Natural killer cell treated with Interleukin-12 subunit alpha and Interleukin-12 subunit beta and Interleukin-15 and Interleukin-18, amount 100 ng/mL, for 72 hours (primary cell): ENCODE measurements around the gene SLC22A23. TPM values are rescaled to one million over a fixed set of nuclear protein-coding genes. Genes with fewer than 3 reads are reported as not detected.

Experiments
- ATAC-seq, 2 donors: fragments of 150-1000 bp; cut with Tn5 transposase in 1 of 2; sonication (Bioruptor Pico), chemical (Tn5 transposase) in 1 of 2; 2 replicates each; pipeline ENCODE4 v1.10.0; 2021
- DNase-seq: peaks from one replicate; pipeline ENCODE4 v3.0.0; 2022; ENCODE audit warnings: low spot score
- H3K27ac Mint-ChIP-seq, 2 donors: 1 replicate in 1 of 2; 2 replicates in 1 of 2; pipeline ENCODE4 v1.8.0; 2022; ENCODE audit warnings: mixed read lengths in 2 of 2, mild to moderate bottlenecking in 1 of 2, moderate library complexity in 1 of 2
- H3K27me3 Mint-ChIP-seq, 2 donors: 1 replicate in 1 of 2; 2 replicates in 1 of 2; pipeline ENCODE4 v1.8.0; 2022; ENCODE audit warnings: mixed read lengths in 2 of 2
- H3K36me3 Mint-ChIP-seq: one replicate; pipeline ENCODE4 v1.8.0; 2022; ENCODE audit warnings: mixed read lengths
- H3K4me1 Mint-ChIP-seq, 2 donors: 1 replicate in 1 of 2; 2 replicates in 1 of 2; pipeline ENCODE4 v1.8.0; 2022; ENCODE audit warnings: low read depth in 2 of 2, mixed read lengths in 2 of 2, mild to moderate bottlenecking in 1 of 2
- H3K4me3 Mint-ChIP-seq: one replicate; pipeline ENCODE4 v1.8.0; 2022; ENCODE audit warnings: mixed read lengths
- H3K9me3 Mint-ChIP-seq: 2 replicates; pipeline ENCODE4 v1.8.0; 2022; ENCODE audit warnings: mixed read lengths
- total RNA-seq, 2 donors: library from RNA; stranded (reverse); gene quantifications; one replicate each; pipeline ENCODE4 v1.2.3, GENCODE V29; 2022

The SLC22A23 gene
- total RNA-seq, 2 donors from 2014 or later, result 0.11 to 0.14 TPM

- ATAC-seq (no peak), DNase-seq (peak; percentile 56)
- Mint-ChIP-seq H3K27me3 (no peaks in the 10 kb centered on the region), H3K9me3 (no peaks in the 10 kb centered on the region), H3K4me3 (no peak overlapping the region), H3K4me1 (peaks cover 0 to 3% of the 10 kb centered on the region in 2 donors), H3K36me3 (no peaks in the 10 kb centered on the region), H3K27ac (no peak overlapping the region)
These were observed 173.0 kb downstream of the SLC22A23 start for GRCh38 chr6:3283641-3284435.

GRCh38 chr6:3283241-3283640 is 173.6 kb downstream of the SLC22A23 start:
- no peaks in the 10 kb centered on the region for H3K27me3 Mint-ChIP-seq
- no peaks in the 10 kb centered on the region for H3K36me3 Mint-ChIP-seq
- no peak overlapping the region for H3K4me3 Mint-ChIP-seq
- no peak overlapping the region for H3K27ac Mint-ChIP-seq
- ATAC-seq, result no peak
- peaks cover 0 to 3% of the 10 kb centered on the region in 2 donors for H3K4me1 Mint-ChIP-seq
- no peaks in the 10 kb centered on the region for H3K9me3 Mint-ChIP-seq
- DNase-seq, result no peak

- ATAC-seq, result no peak
- Mint-ChIP-seq H3K9me3 (no peaks in the 10 kb centered on the region), H3K27me3 (no peaks in the 10 kb centered on the region), H3K4me3 (no peak overlapping the region), H3K4me1 (peaks cover 0 to 3% of the 10 kb centered on the region in 2 donors), H3K36me3 (no peaks in the 10 kb centered on the region), H3K27ac (no peak overlapping the region)
- peak; percentile 39 for DNase-seq
These were observed 174.2 kb downstream of the SLC22A23 start for GRCh38 chr6:3282476-3283236.

GRCh38 chr6:3281631-3282475 is 175.0 kb downstream of the SLC22A23 start:
- Mint-ChIP-seq H3K27ac (no peak overlapping the region), H3K9me3 (no peaks in the 10 kb centered on the region), H3K4me1 (peaks cover 0 to 3% of the 10 kb centered on the region in 2 donors), H3K4me3 (no peak overlapping the region), H3K36me3 (no peaks in the 10 kb centered on the region), H3K27me3 (no peaks in the 10 kb centered on the region)
- ATAC-seq (no peak), DNase-seq (peak; percentile 31)

- ATAC-seq, result no peak
- Mint-ChIP-seq H3K9me3 (no peaks in the 10 kb centered on the region), H3K4me3 (no peak overlapping the region), H3K27me3 (no peaks in the 10 kb centered on the region), H3K27ac (no peak overlapping the region), H3K4me1 (peaks cover 0 to 3% of the 10 kb centered on the region in 2 donors), H3K36me3 (no peaks in the 10 kb centered on the region)
- peak; percentile 51 for DNase-seq
These were observed 175.9 kb downstream of the SLC22A23 start for GRCh38 chr6:3280866-3281465.

- H3K27ac Mint-ChIP-seq, result no peak overlapping the region
- no peak for ATAC-seq
These were observed 176.8 kb downstream of the SLC22A23 start for GRCh38 chr6:3280091-3280490.

GRCh38 chr6:3278691-3279090 is 178.2 kb downstream of the SLC22A23 start:
- peaks cover 0 to 3% of the 10 kb centered on the region in 2 donors for H3K4me1 Mint-ChIP-seq
- no peaks in the 10 kb centered on the region for H3K9me3 Mint-ChIP-seq
- no peaks in the 10 kb centered on the region for H3K36me3 Mint-ChIP-seq
- DNase-seq, result no peak
- H3K4me3 Mint-ChIP-seq, result no peak overlapping the region
- H3K27ac Mint-ChIP-seq, result no peak overlapping the region
- no peaks in the 10 kb centered on the region for H3K27me3 Mint-ChIP-seq
- no peak for ATAC-seq

More at GRCh38 chr6:3280091-3280490, 176.8 kb downstream of the SLC22A23 start:
- H3K36me3 Mint-ChIP-seq, result no peaks in the 10 kb centered on the region
- H3K27me3 Mint-ChIP-seq, result no peaks in the 10 kb centered on the region
- H3K4me3 Mint-ChIP-seq, result no peak overlapping the region
- DNase-seq, result peak; percentile 22
- H3K4me1 Mint-ChIP-seq, result peaks cover 0 to 3% of the 10 kb centered on the region in 2 donors
- no peaks in the 10 kb centered on the region for H3K9me3 Mint-ChIP-seq

GRCh38 chr6:3277851-3278416 is 178.9 kb downstream of the SLC22A23 start:
- Mint-ChIP-seq H3K4me3 (no peak overlapping the region), H3K4me1 (peaks cover 0 to 6% of the 10 kb centered on the region in 2 donors), H3K9me3 (no peaks in the 10 kb centered on the region), H3K36me3 (no peaks in the 10 kb centered on the region), H3K27me3 (no peaks in the 10 kb centered on the region), H3K27ac (no peak overlapping the region)
- no peak for ATAC-seq
- DNase-seq, result peak; percentile 15

- ATAC-seq, result no peak
- H3K27me3 Mint-ChIP-seq, result no peaks in the 10 kb centered on the region
These were observed 179.6 kb downstream of the SLC22A23 start for GRCh38 chr6:3277251-3277650.

GRCh38 chr6:3276174-3277167 is 180.4 kb downstream of the SLC22A23 start:
- Mint-ChIP-seq H3K9me3 (no peaks in the 10 kb centered on the region), H3K27me3 (no peaks in the 10 kb centered on the region), H3K27ac (peak overlapping the region in 1 of 2 donors; percentile 14), H3K36me3 (no peaks in the 10 kb centered on the region), H3K4me3 (no peak overlapping the region), H3K4me1 (peaks cover 0 to 9% of the 10 kb centered on the region in 2 donors)
- ATAC-seq, result no peak
- DNase-seq, result no peak

More at GRCh38 chr6:3277251-3277650, 179.6 kb downstream of the SLC22A23 start:
- H3K9me3 Mint-ChIP-seq, result no peaks in the 10 kb centered on the region
- H3K4me3 Mint-ChIP-seq, result no peak overlapping the region
- DNase-seq, result no peak
- H3K27ac Mint-ChIP-seq, result no peak overlapping the region
- peaks cover 0 to 6% of the 10 kb centered on the region in 2 donors for H3K4me1 Mint-ChIP-seq
- no peaks in the 10 kb centered on the region for H3K36me3 Mint-ChIP-seq

GRCh38 chr6:3273707-3274521 is 182.9 kb downstream of the SLC22A23 start:
- H3K27ac Mint-ChIP-seq, result no peak overlapping the region
- no peak for ATAC-seq
- H3K9me3 Mint-ChIP-seq, result no peaks in the 10 kb centered on the region

More at GRCh38 chr6:3273707-3274521, 182.9 kb downstream of the SLC22A23 start:
- Mint-ChIP-seq H3K27me3 (no peaks in the 10 kb centered on the region), H3K4me3 (no peak overlapping the region), H3K36me3 (peaks cover 4% of the 10 kb centered on the region), H3K4me1 (peaks cover 0 to 15% of the 10 kb centered on the region in 2 donors)
- DNase-seq, result no peak
